ENCODE results near the gene AANAT.
A peak's percentile ranks its signal among the peaks of the same experiment; 100 is the strongest.

AANAT gene

DNA sequence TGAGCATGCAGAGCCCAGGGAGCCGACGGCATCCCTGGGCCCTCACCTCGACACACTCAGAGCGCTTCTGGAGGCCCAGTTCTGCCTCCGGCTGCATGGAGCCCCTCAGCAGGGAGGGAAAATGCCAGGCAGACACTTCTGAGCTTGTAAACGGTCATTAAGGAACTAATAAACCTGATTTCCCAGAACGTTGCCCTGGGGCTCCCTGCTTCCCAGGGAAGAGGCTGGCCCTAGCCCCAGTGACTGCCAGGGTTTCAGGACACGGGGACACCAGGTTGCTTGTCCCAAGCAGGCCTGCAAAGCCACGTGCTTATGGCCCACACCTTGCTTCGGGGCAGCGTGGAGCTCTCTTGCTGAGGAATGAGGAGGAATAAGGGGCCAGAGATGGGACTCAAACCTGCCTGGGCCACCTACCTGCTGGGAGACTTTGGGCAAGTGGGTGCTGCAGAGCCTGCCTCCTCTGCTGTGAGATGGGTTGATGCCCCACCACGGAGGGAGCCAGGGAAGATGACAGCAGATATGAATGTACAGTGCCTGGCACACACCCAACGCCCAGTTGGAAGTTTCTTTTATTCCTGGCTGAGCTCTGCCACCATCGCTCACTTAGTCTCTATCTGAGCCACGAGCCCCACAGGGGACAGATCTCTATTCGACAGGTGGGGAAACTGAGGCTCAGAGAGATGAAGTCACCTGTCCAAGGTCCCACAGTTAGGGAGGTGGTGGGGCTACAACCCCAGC lies 28.4 kb downstream of the AANAT start:
- H3K4me3 ChIP-seq (replicated peaks; ENCODE audit: low read depth, low read length): no peak overlapping the region
- TF ChIP-seq, protein P1, sequence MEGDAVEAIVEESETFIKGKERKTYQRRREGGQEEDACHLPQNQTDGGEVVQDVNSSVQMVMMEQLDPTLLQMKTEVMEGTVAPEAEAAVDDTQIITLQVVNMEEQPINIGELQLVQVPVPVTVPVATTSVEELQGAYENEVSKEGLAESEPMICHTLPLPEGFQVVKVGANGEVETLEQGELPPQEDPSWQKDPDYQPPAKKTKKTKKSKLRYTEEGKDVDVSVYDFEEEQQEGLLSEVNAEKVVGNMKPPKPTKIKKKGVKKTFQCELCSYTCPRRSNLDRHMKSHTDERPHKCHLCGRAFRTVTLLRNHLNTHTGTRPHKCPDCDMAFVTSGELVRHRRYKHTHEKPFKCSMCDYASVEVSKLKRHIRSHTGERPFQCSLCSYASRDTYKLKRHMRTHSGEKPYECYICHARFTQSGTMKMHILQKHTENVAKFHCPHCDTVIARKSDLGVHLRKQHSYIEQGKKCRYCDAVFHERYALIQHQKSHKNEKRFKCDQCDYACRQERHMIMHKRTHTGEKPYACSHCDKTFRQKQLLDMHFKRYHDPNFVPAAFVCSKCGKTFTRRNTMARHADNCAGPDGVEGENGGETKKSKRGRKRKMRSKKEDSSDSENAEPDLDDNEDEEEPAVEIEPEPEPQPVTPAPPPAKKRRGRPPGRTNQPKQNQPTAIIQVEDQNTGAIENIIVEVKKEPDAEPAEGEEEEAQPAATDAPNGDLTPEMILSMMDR (IDR thresholded peaks at IDR 0.05; ENCODE audit: low read length, missing control alignments): no peak
- no peak for DNase-seq (ENCODE audit: low read depth)

DNA sequence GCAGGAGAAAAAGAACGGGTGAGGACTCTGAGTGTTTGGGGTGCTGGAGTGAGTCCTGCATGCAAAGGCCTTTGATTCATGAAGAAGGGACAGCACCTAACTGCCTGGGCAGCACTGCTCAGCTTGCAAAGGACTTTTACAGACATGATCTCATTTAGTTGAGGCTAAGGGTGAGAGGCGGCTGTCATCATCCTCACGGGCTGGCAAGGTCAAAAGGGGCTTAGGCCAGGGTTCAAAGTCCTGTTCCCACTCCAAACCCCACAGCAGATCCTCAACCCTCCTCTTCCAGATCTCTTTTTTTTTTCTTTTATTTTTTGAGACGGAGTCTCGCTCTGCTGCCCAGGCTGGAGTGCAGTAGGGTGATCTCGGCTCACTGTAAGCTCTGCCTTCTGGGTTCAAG lies 29.1 kb downstream of the AANAT start:
- H3K4me3 ChIP-seq (replicated peaks; ENCODE audit: low read depth, low read length): no peak overlapping the region
- DNase-seq (ENCODE audit: low read depth): no peak
- TF ChIP-seq, protein P1 (IDR thresholded peaks at IDR 0.05; ENCODE audit: low read length, missing control alignments): no peak

DNA sequence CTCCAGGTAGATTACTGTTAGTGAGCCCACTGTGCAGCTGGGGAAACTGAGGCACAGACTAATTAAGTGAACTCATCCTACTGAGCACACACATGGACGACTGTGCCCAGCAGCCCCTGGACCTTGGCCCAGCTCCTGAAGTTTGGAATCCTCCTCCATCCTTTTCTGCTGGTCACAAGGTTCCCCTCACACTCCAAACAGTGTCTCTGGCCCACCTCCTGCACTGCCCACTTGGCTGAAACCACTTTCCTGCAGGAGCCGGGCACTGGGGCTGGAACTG lies 30.2 kb downstream of the AANAT start:
- peak overlapping the region; percentile 19 for H3K4me3 ChIP-seq (replicated peaks; ENCODE audit: low read depth, low read length)
- DNase-seq (ENCODE audit: low read depth): no peak
- TF ChIP-seq, protein P1 (IDR thresholded peaks at IDR 0.05; ENCODE audit: low read length, missing control alignments): no peak

GRCh38 chr17:76497979-76498875 lies 30.8 kb downstream of the AANAT start:
- peak; percentile 89 for DNase-seq (ENCODE audit: low read depth)
- TF ChIP-seq, protein P1 (IDR thresholded peaks at IDR 0.05; ENCODE audit: low read length, missing control alignments): no peak
- H3K4me3 ChIP-seq (replicated peaks; ENCODE audit: low read depth, low read length): peak overlapping the region; percentile 19

GRCh38 chr17:76498876-76499251 lies 31.5 kb downstream of the AANAT start:
- TF ChIP-seq, protein P1 (IDR thresholded peaks at IDR 0.05; ENCODE audit: low read length, missing control alignments): no peak
- H3K4me3 ChIP-seq (replicated peaks; ENCODE audit: low read depth, low read length): peak overlapping the region; percentile 14

GRCh38 chr17:76499267-76499667 lies 31.9 kb downstream of the AANAT start:
- no peak for DNase-seq (ENCODE audit: low read depth)
- peak overlapping the region; percentile 14 for H3K4me3 ChIP-seq (replicated peaks; ENCODE audit: low read depth, low read length)
- TF ChIP-seq, protein P1 (IDR thresholded peaks at IDR 0.05; ENCODE audit: low read length, missing control alignments): no peak

More at GRCh38 chr17:76498876-76499251, 31.5 kb downstream of the AANAT start:
- no peak for DNase-seq (ENCODE audit: low read depth)

All from fibroblast of pulmonary artery (primary cell).